Transverse colon (tissue), 4 donors: Measurements from ENCODE around the gene C16orf89. TPM values are rescaled to one million over a fixed set of nuclear protein-coding genes. Genes with fewer than 3 reads are reported as not detected.

Experiments used
- DNase-seq: peaks from one replicate; pipeline ENCODE4 v3.0.0-alpha.2; 2019
- H3K27ac ChIP-seq, 4 donors: fragments of 200-600 bp; sonication (generic); 2 replicates each; pipeline ENCODE4 v1.5.1; 2016 to 2018; ENCODE audit warnings: inconsistent platforms in 4 of 4
- H3K27me3 ChIP-seq: fragments of 200-600 bp; sonication (generic); 2 replicates; pipeline ENCODE4 v1.5.1; 2017; ENCODE audit warnings: inconsistent platforms
- H3K36me3 ChIP-seq, 4 donors: fragments of 200-600 bp; sonication (generic); 2 replicates each; pipeline ENCODE4 v1.5.1; 2017 to 2019; ENCODE audit warnings: inconsistent platforms in 4 of 4
- H3K4me1 ChIP-seq, 4 donors: fragments of 200-600 bp; sonication (generic); 2 replicates each; pipeline ENCODE4 v1.5.1; 2017 to 2020; ENCODE audit warnings: inconsistent platforms in 4 of 4
- H3K4me3 ChIP-seq, 4 donors: fragments of 200-600 bp; sonication (generic); 1 replicate in 1 of 4; 2 replicates in 3 of 4; pipeline versions ENCODE4 v1.5.1 to v1.6.1; 2017 to 2019; ENCODE audit warnings: inconsistent platforms in 4 of 4
- H3K9me3 ChIP-seq, 2 donors: fragments of 200-600 bp; sonication (generic); 2 replicates each; pipeline ENCODE4 v1.5.1; 2017 to 2019; ENCODE audit warnings: inconsistent platforms in 2 of 2
- EP300 ChIP-seq: sonication (generic); formaldehyde crosslinking; IDR thresholded peaks from one replicate; pipeline ENCODE4 v1.6.1; 2017; ENCODE audit warnings: antibody characterized with exemption, low read depth
- POLR2A ChIP-seq: fragments of 450-650 bp; IDR thresholded peaks from one replicate; pipeline ENCODE4 v1.6.1; 2016; ENCODE audit warnings: antibody characterized with exemption, mild to moderate bottlenecking, moderate library complexity
- POLR2AphosphoS5 ChIP-seq, 3 donors: sonication (generic); formaldehyde crosslinking; IDR thresholded peaks; one replicate each; pipeline ENCODE4 v1.6.1; 2016; ENCODE audit warnings: antibody characterized with exemption in 3 of 3
- WGBS, 2 donors: methylation state at CpG; one replicate each; pipeline ENCODE4 v1.1.5; 2018; ENCODE audit warnings: low coverage in 1 of 2; 5-methylcytosine and 5-hydroxymethylcytosine counted together
- in situ Hi-C, 4 donors: fragments of 200-750 bp; cut with MboI; loops; one replicate each; pipeline versions ENCODE4 v1.15.0 to v1.15.1; 2017; ENCODE audit warnings: low sequenced_read_pairs in 3 of 4, low pct_ligation_motif_present in 1 of 4, low pct_unique_long_range_greater_than_20kb in 1 of 4
- intact Hi-C: fragments of 100-400 bp; cut with DNase I; formaldehyde crosslinking; loops from one replicate; pipeline ENCODE4 v1.15.1; 2023; ENCODE audit warnings: low total_unique reads
- total RNA-seq, 4 donors: library from RNA; depleted of rRNA; stranded (reverse); fragments of >200 nt; gene quantifications; one replicate each; pipeline ENCODE4 v1.1.0, GENCODE V29; 2016
- TF ChIP-seq, protein P1 (sequence below), 5 experiments: fragments of 200-600 bp in 3 of 5; fragments of 450-650 bp in 2 of 5; sonication (generic) in 3 of 5; IDR thresholded peaks; 1 replicate in 2 of 5; 2 replicates in 3 of 5; pipeline ENCODE4 v1.5.1; 2016 to 2017; ENCODE audit warnings: antibody characterized with exemption in 5 of 5, inconsistent platforms in 3 of 5, mild to moderate bottlenecking in 2 of 5, moderate library complexity in 1 of 5

The C16orf89 gene
- total RNA-seq, 4 donors from 2014 or later = 1.5 to 8.6 TPM; not detected in 2

DNA sequence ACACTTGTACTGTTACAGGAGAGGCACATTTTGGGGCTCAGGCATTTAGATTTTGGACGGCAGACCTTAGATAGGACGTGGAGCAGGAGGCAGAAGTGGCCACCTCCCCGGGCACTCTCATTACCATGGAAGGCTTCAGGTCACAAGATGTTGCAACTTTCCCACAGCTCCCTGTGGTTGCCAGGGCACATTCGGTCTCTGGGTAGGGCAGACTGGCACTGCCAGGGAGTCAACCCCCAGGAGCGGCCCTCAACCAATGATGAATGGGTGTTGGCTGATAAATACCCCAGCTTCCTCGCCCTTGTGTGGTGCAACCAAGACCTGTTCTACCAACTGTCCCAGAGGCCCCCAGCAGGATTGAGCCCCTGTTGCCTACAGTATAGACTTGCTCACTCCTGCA is 43.2 kb downstream of the C16orf89 start:
- WGBS, 2 donors = 83% methylated on average over 6 of the region's 6 CpGs; no CpG with 5 or more reads in 1 of the 2 donors
- DNase-seq = no peak
- in situ Hi-C loops (no loop called here), intact Hi-C loops (no loop called here)
- Histone ChIP-seq H3K4me1 (peaks cover 3 to 26% (median 5%) of the 10 kb centered on the region in 4 donors), H3K9me3 (no peaks in the 10 kb centered on the region), H3K27ac (no peak overlapping the region), H3K27me3 (no peaks in the 10 kb centered on the region), H3K4me3 (no peak overlapping the region), H3K36me3 (peaks cover 0 to 1% (median under 1%) of the 10 kb centered on the region in 4 donors)
- TF ChIP-seq POLR2A (no peak), POLR2AphosphoS5 (IDR thresholded peaks at IDR 0.05) (no peak), EP300 (no peak)
- TF ChIP-seq, protein P1, sequence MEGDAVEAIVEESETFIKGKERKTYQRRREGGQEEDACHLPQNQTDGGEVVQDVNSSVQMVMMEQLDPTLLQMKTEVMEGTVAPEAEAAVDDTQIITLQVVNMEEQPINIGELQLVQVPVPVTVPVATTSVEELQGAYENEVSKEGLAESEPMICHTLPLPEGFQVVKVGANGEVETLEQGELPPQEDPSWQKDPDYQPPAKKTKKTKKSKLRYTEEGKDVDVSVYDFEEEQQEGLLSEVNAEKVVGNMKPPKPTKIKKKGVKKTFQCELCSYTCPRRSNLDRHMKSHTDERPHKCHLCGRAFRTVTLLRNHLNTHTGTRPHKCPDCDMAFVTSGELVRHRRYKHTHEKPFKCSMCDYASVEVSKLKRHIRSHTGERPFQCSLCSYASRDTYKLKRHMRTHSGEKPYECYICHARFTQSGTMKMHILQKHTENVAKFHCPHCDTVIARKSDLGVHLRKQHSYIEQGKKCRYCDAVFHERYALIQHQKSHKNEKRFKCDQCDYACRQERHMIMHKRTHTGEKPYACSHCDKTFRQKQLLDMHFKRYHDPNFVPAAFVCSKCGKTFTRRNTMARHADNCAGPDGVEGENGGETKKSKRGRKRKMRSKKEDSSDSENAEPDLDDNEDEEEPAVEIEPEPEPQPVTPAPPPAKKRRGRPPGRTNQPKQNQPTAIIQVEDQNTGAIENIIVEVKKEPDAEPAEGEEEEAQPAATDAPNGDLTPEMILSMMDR (IDR thresholded peaks at IDR 0.05) = no peak

DNA sequence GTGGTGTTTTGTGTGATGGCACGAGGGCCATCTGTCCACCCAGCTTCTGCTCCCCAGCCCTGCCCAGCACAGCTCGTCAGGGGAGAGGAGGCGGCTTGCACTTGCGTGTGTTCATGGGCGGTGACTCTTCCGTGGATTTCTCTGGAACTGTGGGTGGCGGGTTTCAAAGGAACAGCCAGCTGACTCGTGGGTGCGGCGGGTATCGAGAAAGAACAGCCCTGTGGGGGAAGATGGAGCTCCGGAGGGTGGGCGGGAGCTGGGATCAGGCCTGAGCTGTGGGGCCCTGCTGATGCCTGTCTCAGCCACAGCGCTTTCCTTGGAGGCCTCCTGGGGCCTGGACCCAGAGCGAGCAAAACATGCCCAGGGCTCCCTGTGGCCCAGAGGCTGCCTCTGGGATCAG is 45.2 kb downstream of the C16orf89 start:
- 85% methylated on average over 15 of the region's 15 CpGs; no CpG with 5 or more reads in 1 of the 2 donors for whole genome bisulfite sequencing, 2 donors
- Histone ChIP-seq H3K36me3 (no peaks in the 10 kb centered on the region), H3K9me3 (no peaks in the 10 kb centered on the region), H3K4me3 (no peak overlapping the region), H3K27me3 (no peaks in the 10 kb centered on the region), H3K27ac (no peak overlapping the region), H3K4me1 (peaks cover 3 to 26% (median 5%) of the 10 kb centered on the region in 4 donors)
- intact Hi-C loops = no loop called here
- in situ Hi-C loops = no loop called here
- no peak for TF ChIP-seq POLR2AphosphoS5 (IDR thresholded peaks at IDR 0.05)
- no peak for TF ChIP-seq POLR2A
- no peak for TF ChIP-seq EP300
- TF ChIP-seq, protein P1 (IDR thresholded peaks at IDR 0.05) = no peak
- no peak for DNase-seq

DNA sequence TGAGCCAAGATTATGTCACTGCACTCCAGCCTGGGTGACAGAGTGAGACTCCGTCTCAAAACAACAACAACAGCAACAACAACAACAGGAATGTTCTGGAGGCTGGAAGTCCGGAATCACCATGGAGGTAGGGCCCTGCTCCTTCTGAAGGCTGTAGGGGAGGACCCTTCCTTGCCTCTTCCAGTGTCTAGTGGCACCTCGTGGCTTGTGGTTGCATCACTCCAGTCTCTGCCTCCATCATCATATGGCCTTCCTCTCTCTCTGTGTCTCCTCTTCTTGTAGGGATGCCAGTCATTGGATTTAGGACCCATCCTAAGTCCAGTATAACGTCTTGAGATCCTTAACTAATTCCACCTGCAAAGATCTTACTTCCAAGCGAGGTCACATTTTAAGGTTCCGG is 46.0 kb downstream of the C16orf89 start:
- intact Hi-C loops = no loop called here
- Histone ChIP-seq H3K27me3 (no peaks in the 10 kb centered on the region), H3K9me3 (no peaks in the 10 kb centered on the region), H3K4me1 (peaks cover 0 to 20% (median under 1%) of the 10 kb centered on the region in 4 donors), H3K4me3 (no peak overlapping the region), H3K36me3 (no peaks in the 10 kb centered on the region), H3K27ac (no peak overlapping the region)
- DNase-seq = no peak
- TF ChIP-seq POLR2AphosphoS5 (IDR thresholded peaks at IDR 0.05) = no peak
- in situ Hi-C loops = no loop called here
- 72 to 81% methylated on average over 6 of the region's 6 CpGs for WGBS, 2 donors

DNA sequence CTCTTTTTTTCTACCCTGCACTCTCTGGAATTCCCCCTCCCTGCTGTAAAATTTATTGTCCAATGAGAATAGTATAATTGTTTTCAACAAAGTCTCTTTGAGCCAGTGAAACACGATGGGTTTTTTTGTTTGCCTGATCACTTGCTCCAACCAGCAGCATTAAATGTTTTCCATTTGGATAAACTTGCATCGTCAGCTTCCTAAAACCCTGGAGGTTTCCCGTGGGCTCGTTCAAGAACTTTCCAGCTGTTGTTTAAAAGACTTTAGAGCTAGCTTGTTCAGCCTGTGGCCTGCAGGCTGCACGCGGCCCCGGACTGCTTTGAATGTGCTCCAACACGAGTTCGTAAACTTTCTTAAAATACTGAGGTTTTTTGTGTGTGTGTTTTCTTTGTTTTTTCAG is 47.0 kb downstream of the C16orf89 start:
- DNase-seq = no peak
- Histone ChIP-seq H3K4me3 (no peak overlapping the region), H3K27ac (no peak overlapping the region), H3K27me3 (no peaks in the 10 kb centered on the region), H3K9me3 (no peaks in the 10 kb centered on the region), H3K36me3 (no peaks in the 10 kb centered on the region), H3K4me1 (peaks cover 0 to 10% (median 0%) of the 10 kb centered on the region in 4 donors)
- in situ Hi-C loops (no loop called here), intact Hi-C loops (no loop called here)
- TF ChIP-seq EP300 (no peak), POLR2AphosphoS5 (IDR thresholded peaks at IDR 0.05) (no peak), POLR2A (no peak)
- TF ChIP-seq, protein P1 (IDR thresholded peaks at IDR 0.05) = no peak
- 26 to 60% methylated on average over 2 to 9 of the region's 9 CpGs for WGBS, 2 donors

DNA sequence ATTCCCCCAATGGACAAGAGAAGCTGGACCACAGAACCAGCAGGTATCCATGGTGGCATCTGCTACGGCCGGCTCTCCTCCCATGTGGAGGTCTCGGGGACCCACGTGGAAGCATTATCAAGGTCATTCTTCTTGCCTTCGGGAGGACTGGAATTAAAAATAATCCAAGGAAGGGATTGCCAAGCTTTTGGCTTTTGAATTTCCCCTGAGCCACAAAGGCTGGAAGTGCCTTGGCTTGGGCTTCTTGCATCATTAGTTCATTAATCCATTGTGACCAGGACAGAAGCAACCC is 48.1 kb downstream of the C16orf89 start:
- H3K36me3 ChIP-seq = no peaks in the 10 kb centered on the region

More for the DNA sequence above, 48.1 kb downstream of the C16orf89 start:
- Histone ChIP-seq H3K27ac (no peak overlapping the region), H3K9me3 (no peaks in the 10 kb centered on the region), H3K4me1 (peaks cover 0 to 10% (median 0%) of the 10 kb centered on the region in 4 donors), H3K4me3 (no peak overlapping the region), H3K27me3 (no peaks in the 10 kb centered on the region)
- intact Hi-C loops = no loop called here
- DNase-seq = no peak
- TF ChIP-seq, protein P1 (IDR thresholded peaks at IDR 0.05) = no peak
- TF ChIP-seq EP300 = no peak
- TF ChIP-seq POLR2A = no peak
- TF ChIP-seq POLR2AphosphoS5 (IDR thresholded peaks at IDR 0.05) = no peak
- 85 to 96% methylated on average over 5 of the region's 5 CpGs for WGBS, 2 donors
- in situ Hi-C loops = no loop called here
